Mesothelial cell of epicardium (in vitro differentiated cells): Measurements from ENCODE around the gene SIK2. TPM values are rescaled to one million over a fixed set of nuclear protein-coding genes. Genes with fewer than 3 reads are reported as not detected.

Source experiments
- DNase-seq, 2 experiments: peaks; one replicate each; pipeline ENCODE4 v3.0.0; 2021; ENCODE audit warnings: low spot score in 2 of 2; ENCODE audit not compliant: unreplicated experiment in 2 of 2
- H3K27ac Mint-ChIP-seq: 2 replicates; pipeline ENCODE4 v1.8.0; 2021; ENCODE audit warnings: mixed read lengths
- H3K27me3 Mint-ChIP-seq: 2 replicates; pipeline ENCODE4 v1.8.0; 2021; ENCODE audit warnings: low read depth, mixed read lengths
- H3K36me3 Mint-ChIP-seq: 2 replicates; pipeline ENCODE4 v1.8.0; 2021; ENCODE audit warnings: mixed read lengths
- H3K4me1 Mint-ChIP-seq: 2 replicates; pipeline ENCODE4 v1.8.0; 2021; ENCODE audit warnings: mixed read lengths
- H3K4me3 Mint-ChIP-seq: 2 replicates; pipeline ENCODE4 v1.8.0; 2021; ENCODE audit warnings: mild to moderate bottlenecking, moderate library complexity, mixed read lengths
- H3K9me3 Mint-ChIP-seq: 2 replicates; pipeline ENCODE4 v1.8.0; 2021; ENCODE audit warnings: mixed read lengths
- total RNA-seq: library from RNA; stranded (reverse); gene quantifications from 3 replicates; pipeline ENCODE4 v1.2.1, GENCODE V29; 2021
- TF ChIP-seq, protein P1 (sequence below): fragments of 200-600 bp; sonication (generic); IDR thresholded peaks from one replicate; pipeline ENCODE4 v1.5.0; 2021; ENCODE audit warnings: antibody characterized with exemption; ENCODE audit not compliant: unreplicated experiment

Gene SIK2
- total RNA-seq, 1 donor from 2014 or later = 17.1 TPM

GRCh38 chr11:111672949-111673348 lies 70.7 kb downstream of the SIK2 start:
- Mint-ChIP-seq H3K4me1 (no peaks in the 10 kb centered on the region), H3K4me3 (no peak overlapping the region), H3K27ac (no peak overlapping the region), H3K9me3 (peaks cover 3% of the 10 kb centered on the region), H3K36me3 (peaks cover 30% of the 10 kb centered on the region), H3K27me3 (no peaks in the 10 kb centered on the region)
- DNase-seq = no peak
- TF ChIP-seq, protein P1, sequence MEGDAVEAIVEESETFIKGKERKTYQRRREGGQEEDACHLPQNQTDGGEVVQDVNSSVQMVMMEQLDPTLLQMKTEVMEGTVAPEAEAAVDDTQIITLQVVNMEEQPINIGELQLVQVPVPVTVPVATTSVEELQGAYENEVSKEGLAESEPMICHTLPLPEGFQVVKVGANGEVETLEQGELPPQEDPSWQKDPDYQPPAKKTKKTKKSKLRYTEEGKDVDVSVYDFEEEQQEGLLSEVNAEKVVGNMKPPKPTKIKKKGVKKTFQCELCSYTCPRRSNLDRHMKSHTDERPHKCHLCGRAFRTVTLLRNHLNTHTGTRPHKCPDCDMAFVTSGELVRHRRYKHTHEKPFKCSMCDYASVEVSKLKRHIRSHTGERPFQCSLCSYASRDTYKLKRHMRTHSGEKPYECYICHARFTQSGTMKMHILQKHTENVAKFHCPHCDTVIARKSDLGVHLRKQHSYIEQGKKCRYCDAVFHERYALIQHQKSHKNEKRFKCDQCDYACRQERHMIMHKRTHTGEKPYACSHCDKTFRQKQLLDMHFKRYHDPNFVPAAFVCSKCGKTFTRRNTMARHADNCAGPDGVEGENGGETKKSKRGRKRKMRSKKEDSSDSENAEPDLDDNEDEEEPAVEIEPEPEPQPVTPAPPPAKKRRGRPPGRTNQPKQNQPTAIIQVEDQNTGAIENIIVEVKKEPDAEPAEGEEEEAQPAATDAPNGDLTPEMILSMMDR = no peak

DNA sequence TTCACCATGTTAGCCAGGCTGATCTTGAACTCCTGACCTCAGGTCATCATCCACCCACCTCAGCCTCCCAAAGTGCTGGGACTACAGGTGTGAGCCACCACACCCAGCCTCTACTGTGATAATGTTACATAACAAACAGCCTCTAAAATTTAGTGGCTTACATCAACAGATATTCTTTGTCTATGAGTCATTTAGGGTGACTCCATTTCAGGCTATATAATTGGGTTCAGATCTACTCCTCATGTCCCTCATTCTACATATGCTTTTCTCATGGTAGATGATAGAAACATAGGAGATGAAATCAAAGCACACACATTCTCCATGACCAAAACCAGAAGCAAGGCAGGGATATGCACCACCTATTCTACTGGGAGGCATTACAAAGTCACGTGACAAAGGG lies 72.7 kb downstream of the SIK2 start:
- Mint-ChIP-seq H3K27ac (no peak overlapping the region), H3K4me1 (no peaks in the 10 kb centered on the region), H3K9me3 (peaks cover 3% of the 10 kb centered on the region), H3K27me3 (no peaks in the 10 kb centered on the region), H3K4me3 (no peak overlapping the region), H3K36me3 (peaks cover 30% of the 10 kb centered on the region)
- TF ChIP-seq, protein P1 = no peak
- DNase-seq = no peak

GRCh38 chr11:111675891-111676290 lies 73.6 kb downstream of the SIK2 start:
- Mint-ChIP-seq H3K27ac (no peak overlapping the region), H3K27me3 (no peaks in the 10 kb centered on the region), H3K36me3 (peaks cover 30% of the 10 kb centered on the region), H3K4me3 (no peak overlapping the region), H3K9me3 (peaks cover 3% of the 10 kb centered on the region), H3K4me1 (no peaks in the 10 kb centered on the region)
- no peak for DNase-seq
- TF ChIP-seq, protein P1 = no peak

DNA sequence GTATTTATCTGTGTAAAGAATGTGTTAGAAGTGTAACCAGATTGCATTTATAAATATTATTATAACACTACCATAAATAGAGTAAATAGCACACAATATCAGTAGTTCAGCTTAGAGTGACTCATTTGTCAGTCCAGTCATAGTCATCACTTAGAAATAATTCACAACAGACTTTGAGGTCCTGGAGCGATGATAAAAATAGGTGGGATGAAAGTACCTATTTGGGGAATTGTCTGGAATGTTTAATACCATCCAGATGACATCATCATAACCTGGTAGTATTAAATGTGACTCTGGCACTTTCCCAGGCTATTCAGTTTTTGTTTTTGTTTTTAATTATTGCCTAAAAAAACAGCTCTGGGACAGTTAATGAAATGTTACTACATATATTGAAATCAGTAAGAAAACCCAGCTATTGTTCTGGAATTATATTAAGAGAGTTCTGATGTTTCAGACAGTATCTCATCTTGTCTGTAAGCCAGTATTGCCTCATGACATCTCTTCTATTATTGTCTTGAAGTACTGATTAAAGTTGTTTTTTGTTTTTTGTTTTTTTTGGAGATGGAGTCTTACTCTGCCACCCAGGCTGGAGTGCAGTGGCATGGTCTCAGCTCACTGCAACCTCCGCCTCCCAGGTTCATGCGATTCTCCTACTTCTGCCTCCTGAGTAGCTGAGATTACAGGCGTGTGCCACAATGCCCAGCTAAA lies 74.8 kb downstream of the SIK2 start:
- H3K4me3 Mint-ChIP-seq = no peak overlapping the region
- no peak for DNase-seq

GRCh38 chr11:111680486-111681175 lies 78.4 kb downstream of the SIK2 start:
- Mint-ChIP-seq H3K4me3 (no peak overlapping the region), H3K27ac (no peak overlapping the region), H3K36me3 (peaks cover 5% of the 10 kb centered on the region), H3K4me1 (no peaks in the 10 kb centered on the region), H3K27me3 (no peaks in the 10 kb centered on the region), H3K9me3 (no peaks in the 10 kb centered on the region)
- no peak for DNase-seq
- TF ChIP-seq, protein P1 = no peak

More for the DNA sequence above, 74.8 kb downstream of the SIK2 start:
- Mint-ChIP-seq H3K9me3 (peaks cover 3% of the 10 kb centered on the region), H3K27me3 (no peaks in the 10 kb centered on the region), H3K27ac (no peak overlapping the region), H3K4me1 (no peaks in the 10 kb centered on the region), H3K36me3 (peaks cover 23% of the 10 kb centered on the region)
- TF ChIP-seq, protein P1 = no peak
